ENCODE results near the gene TPM1. TPM values are rescaled to one million over a fixed set of nuclear protein-coding genes. Genes with fewer than 3 reads are reported as not detected.

TPM1 gene
- total RNA-seq, 4 donors from 2014 or later, result 116 to 307 (median 226) TPM

DNA sequence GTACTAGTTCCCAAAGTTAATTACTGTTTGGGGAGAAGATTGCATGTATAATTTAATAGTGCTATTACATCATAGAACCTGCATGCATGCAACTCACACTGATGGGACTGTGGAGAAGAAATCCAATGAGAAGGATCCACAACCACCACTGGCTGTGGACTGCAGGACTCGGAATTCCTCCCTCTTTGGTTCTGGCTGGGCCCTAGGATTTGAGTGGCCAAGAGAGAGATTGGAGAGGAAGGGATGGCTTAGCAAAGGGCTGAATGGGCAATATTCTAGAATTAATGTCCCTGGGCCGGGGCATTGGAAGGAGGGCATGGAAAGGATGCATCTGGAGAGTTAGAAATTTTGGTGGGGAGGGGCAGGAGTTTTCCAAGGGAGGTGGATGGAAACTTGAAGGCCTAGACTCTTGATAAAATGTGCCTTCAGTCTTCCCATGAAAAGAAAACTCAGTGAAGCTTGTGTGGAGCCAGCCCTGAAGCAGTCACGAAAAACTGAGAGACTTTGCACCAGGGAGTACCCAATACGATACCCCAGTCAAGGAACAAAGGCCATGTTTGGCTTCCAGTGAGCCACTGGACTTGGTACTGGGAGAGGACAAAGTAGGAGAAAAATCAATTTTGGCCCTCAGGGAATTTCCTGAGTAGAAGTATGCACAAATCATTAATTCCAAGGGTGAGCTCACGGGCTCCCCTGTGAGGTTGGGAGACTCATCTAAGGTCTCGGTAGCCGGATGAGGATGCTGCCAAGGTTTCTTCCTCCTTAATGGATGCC lies 31.4 kb upstream of the TPM1 start:
- H3K4me1 ChIP-seq, result no peaks in the 10 kb centered on the region
- no peak for DNase-seq
- no peak overlapping the region for H3K27ac ChIP-seq
- no peak for TF ChIP-seq POLR2A (IDR thresholded peaks at IDR 0.05)
- TF ChIP-seq, protein P1, sequence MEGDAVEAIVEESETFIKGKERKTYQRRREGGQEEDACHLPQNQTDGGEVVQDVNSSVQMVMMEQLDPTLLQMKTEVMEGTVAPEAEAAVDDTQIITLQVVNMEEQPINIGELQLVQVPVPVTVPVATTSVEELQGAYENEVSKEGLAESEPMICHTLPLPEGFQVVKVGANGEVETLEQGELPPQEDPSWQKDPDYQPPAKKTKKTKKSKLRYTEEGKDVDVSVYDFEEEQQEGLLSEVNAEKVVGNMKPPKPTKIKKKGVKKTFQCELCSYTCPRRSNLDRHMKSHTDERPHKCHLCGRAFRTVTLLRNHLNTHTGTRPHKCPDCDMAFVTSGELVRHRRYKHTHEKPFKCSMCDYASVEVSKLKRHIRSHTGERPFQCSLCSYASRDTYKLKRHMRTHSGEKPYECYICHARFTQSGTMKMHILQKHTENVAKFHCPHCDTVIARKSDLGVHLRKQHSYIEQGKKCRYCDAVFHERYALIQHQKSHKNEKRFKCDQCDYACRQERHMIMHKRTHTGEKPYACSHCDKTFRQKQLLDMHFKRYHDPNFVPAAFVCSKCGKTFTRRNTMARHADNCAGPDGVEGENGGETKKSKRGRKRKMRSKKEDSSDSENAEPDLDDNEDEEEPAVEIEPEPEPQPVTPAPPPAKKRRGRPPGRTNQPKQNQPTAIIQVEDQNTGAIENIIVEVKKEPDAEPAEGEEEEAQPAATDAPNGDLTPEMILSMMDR (IDR thresholded peaks at IDR 0.05), result no peak
- H3K36me3 ChIP-seq, result no peaks in the 10 kb centered on the region
- H3K4me3 ChIP-seq (replicated peaks in 1 of 3), result no peak overlapping the region
- intact Hi-C loops (cut with DNase I), result no loop called here
- WGBS, 2 donors, result 85 to 96% methylated on average over 7 of the region's 7 CpGs
- no peaks in the 10 kb centered on the region for H3K27me3 ChIP-seq
- H3K9me3 ChIP-seq, result no peaks in the 10 kb centered on the region

DNA sequence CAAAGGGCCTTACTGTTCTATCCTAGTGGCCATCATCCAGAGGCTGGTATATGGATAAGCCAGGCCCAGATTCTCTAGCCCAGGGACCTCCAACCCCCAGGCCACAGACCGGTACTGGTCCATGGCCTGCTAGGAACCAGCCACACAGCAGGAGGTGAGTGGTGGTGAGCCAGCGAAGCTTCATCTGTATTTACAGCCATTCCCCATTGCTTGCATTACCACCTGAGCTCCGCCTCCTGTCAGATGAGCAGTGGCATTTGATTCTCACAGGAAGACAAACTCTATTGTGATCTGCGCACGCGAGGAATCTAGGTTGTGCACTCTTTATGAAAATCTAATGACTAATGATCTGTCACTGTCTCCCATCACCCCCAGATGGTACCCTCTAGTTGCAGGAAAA lies 30.1 kb upstream of the TPM1 start:
- H3K9me3 ChIP-seq, result no peaks in the 10 kb centered on the region
- DNase-seq, result no peak
- H3K27ac ChIP-seq, result no peak overlapping the region
- no peak overlapping the region for H3K4me3 ChIP-seq (replicated peaks in 1 of 3)
- no peaks in the 10 kb centered on the region for H3K27me3 ChIP-seq
- no peaks in the 10 kb centered on the region for H3K36me3 ChIP-seq
- TF ChIP-seq, protein P1 (IDR thresholded peaks at IDR 0.05), result no peak
- no peak for TF ChIP-seq POLR2A (IDR thresholded peaks at IDR 0.05)
- H3K4me1 ChIP-seq, result no peaks in the 10 kb centered on the region
- WGBS, 2 donors, result 97 to 98% methylated on average over 6 of the region's 6 CpGs
- intact Hi-C loops (cut with DNase I), result no loop called here

DNA sequence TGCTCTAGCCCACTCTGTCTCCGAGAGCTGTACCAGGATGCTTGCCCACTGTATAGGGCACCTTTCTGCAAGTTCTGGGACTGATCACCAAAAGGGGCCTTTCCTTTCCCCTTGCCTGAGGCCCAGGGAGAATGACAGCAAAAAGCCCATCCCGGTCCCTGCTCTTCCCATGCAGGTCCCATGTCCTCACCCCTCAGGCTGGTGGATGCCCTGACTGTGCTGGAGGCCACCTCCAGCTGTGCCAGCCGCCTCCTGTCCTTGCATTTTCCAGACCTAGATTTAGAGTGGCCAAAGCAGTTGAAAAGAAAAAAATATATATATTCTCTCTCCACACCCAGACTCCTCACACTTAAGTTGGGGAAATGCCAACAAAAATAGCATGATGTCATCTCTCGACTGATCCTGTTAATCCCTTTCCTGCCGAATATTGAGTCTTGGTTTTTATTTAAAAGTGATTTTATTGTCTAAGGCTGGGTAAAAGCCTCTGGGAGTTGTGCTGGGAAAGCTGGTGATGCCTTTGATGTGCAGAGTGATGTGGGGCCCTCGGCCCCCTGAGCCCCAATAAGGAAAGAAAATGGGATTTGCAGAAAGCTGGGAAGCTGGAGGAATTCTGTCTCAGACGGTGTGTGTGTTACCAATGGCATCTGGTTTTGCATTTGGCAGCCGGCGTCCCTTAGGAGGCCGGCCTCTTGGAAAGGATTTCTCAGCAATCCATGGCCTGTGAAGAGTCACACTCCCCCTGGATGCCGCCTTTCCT lies 29.3 kb upstream of the TPM1 start:
- DNase-seq, result no peak
- TF ChIP-seq POLR2A (IDR thresholded peaks at IDR 0.05), result no peak
- TF ChIP-seq, protein P1 (IDR thresholded peaks at IDR 0.05), result no peak
- Histone ChIP-seq H3K27ac (no peak overlapping the region), H3K4me3 (replicated peaks in 1 of 3) (no peak overlapping the region), H3K9me3 (no peaks in the 10 kb centered on the region), H3K4me1 (no peaks in the 10 kb centered on the region), H3K27me3 (no peaks in the 10 kb centered on the region), H3K36me3 (no peaks in the 10 kb centered on the region)
- intact Hi-C loops (cut with DNase I), result no loop called here
- 59 to 75% methylated on average over 11 of the region's 11 CpGs for WGBS, 2 donors

DNA sequence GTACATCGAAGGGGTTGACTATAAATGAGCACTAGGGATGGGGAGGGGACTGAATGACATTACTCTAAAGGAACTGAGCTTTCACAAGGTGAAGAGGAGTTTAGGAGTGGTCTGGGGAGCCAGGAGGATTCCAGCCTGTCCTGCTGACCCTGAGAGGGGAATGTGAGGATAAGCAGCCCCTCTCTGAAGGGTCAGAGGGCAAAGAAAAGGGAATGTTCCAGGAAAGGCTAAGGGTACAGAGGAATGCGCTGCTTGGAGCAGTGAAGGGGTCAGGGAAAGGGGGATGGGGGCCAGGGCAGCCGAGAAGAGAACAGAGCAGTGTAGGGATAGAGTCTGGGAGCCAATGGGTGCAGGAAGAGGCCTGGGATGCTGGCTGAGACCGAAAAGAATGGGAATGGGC lies 28.0 kb upstream of the TPM1 start:
- H3K36me3 ChIP-seq, result no peaks in the 10 kb centered on the region
- intact Hi-C loops (cut with DNase I), result no loop called here
- H3K9me3 ChIP-seq, result no peaks in the 10 kb centered on the region
- no peaks in the 10 kb centered on the region for H3K4me1 ChIP-seq
- no peak for TF ChIP-seq POLR2A (IDR thresholded peaks at IDR 0.05)
- TF ChIP-seq, protein P1 (IDR thresholded peaks at IDR 0.05), result no peak
- H3K27ac ChIP-seq, result no peak overlapping the region
- WGBS, 2 donors, result 72 to 73% methylated on average over 4 of the region's 4 CpGs
- no peak overlapping the region for H3K4me3 ChIP-seq (replicated peaks in 1 of 3)
- H3K27me3 ChIP-seq, result no peaks in the 10 kb centered on the region
- no peak for DNase-seq

DNA sequence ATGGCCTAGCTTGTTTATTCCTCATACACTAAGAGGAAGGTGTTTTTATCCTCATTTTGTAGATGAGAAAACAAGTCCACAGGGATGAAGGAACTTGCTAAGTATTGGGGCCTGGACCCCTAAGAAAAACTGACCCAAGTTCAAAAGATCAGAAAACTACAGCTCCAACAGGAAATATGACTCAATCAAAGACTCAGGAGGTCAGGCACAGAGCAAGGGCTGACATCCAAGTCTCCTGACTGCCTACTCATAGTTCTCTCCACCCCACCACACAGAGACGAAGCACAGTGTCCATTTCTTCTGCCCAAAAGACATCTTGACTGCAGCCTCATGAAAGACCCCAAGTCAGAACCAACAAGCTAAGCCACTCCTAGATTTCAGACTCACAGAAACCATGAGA lies 26.9 kb upstream of the TPM1 start:
- TF ChIP-seq POLR2A (IDR thresholded peaks at IDR 0.05), result no peak
- TF ChIP-seq, protein P1 (IDR thresholded peaks at IDR 0.05), result no peak
- no peak overlapping the region for H3K4me3 ChIP-seq (replicated peaks in 1 of 3)
- no peaks in the 10 kb centered on the region for H3K27me3 ChIP-seq
- H3K9me3 ChIP-seq, result no peaks in the 10 kb centered on the region
- peak in 1 of 2 donors; percentile 8 for DNase-seq
- no peaks in the 10 kb centered on the region for H3K36me3 ChIP-seq
- WGBS, 2 donors, result 52 to 72% methylated on average over 1 of the region's 1 CpG
- H3K27ac ChIP-seq, result peak overlapping the region in 1 of 3 donors; percentile 15
- H3K4me1 ChIP-seq, result no peaks in the 10 kb centered on the region
- intact Hi-C loops (cut with DNase I), result no loop called here
